ENCODE data around the gene TPRX2. TPM values are rescaled to one million over a fixed set of nuclear protein-coding genes. Genes with fewer than 3 reads are reported as not detected.
"Not testable (repeated sequence)": the region's sequence is repeated elsewhere in the genome, so short reads cannot be mapped to it uniquely, and the experiment has no call there.

Gene TPRX2
- total and polyA plus RNA-seq, 4 donors = not detected

- no peak for TF ChIP-seq CTCF (IDR thresholded peaks at IDR 0.05; ENCODE audit: control extremely low read depth, extremely low read depth)
- Histone ChIP-seq H3K9me3 (ENCODE audit: control insufficient read depth in 4 of 4, insufficient read depth in 3 of 4, low read length in 3 of 4) (no peaks in the 10 kb centered on the region), H3K27ac (ENCODE audit: low read depth in 1 of 2, low read length in 1 of 2) (no peak overlapping the region), H3K4me3 (no peak overlapping the region), H3K9ac (ENCODE audit: insufficient read depth in 1 of 2, low read length in 2 of 2) (peak overlapping the region in 1 of 2 donors; percentile 11), H3K4me1 (ENCODE audit: control insufficient read depth in 5 of 5, insufficient read depth in 5 of 5, low read length in 5 of 5) (no peaks in the 10 kb centered on the region), H3K27me3 (ENCODE audit: control insufficient read depth in 3 of 3, insufficient read depth in 3 of 3, low read length in 2 of 3) (peaks cover 3 to 28% (median 19%) of the 10 kb centered on the region in 3 donors), H3K36me3 (ENCODE audit: control insufficient read depth in 4 of 4, insufficient read depth in 4 of 4, low read length in 4 of 4) (no peaks in the 10 kb centered on the region)
- DNase-seq (no peak), ATAC-seq (ENCODE audit: insufficient read depth, low FRiP score) (no peak)
- 53 to 67% methylated on average over 10 of the region's 10 CpGs for WGBS, 2 donors
Measured at GRCh38 chr19:47848425-47848822, 10.6 kb upstream of the TPRX2 start.

GRCh38 chr19:47848823-47849473 is 10.1 kb upstream of the TPRX2 start:
- no peak overlapping the region for H3K4me3 ChIP-seq
- DNase-seq (no peak), ATAC-seq (ENCODE audit: insufficient read depth, low FRiP score) (no peak)
- H3K36me3 ChIP-seq (ENCODE audit: control insufficient read depth in 4 of 4, insufficient read depth in 4 of 4, low read length in 4 of 4) = no peaks in the 10 kb centered on the region
- no peak overlapping the region for H3K27ac ChIP-seq (ENCODE audit: low read depth in 1 of 2, low read length in 1 of 2)
- H3K4me1 ChIP-seq (ENCODE audit: control insufficient read depth in 5 of 5, insufficient read depth in 5 of 5, low read length in 5 of 5) = no peaks in the 10 kb centered on the region
- H3K9ac ChIP-seq (ENCODE audit: insufficient read depth in 1 of 2, low read length in 2 of 2) = peak overlapping the region in 1 of 2 donors; percentile 11
- H3K9me3 ChIP-seq (ENCODE audit: control insufficient read depth in 4 of 4, insufficient read depth in 3 of 4, low read length in 3 of 4) = no peaks in the 10 kb centered on the region
- peaks cover 3 to 28% (median 19%) of the 10 kb centered on the region in 3 donors for H3K27me3 ChIP-seq (ENCODE audit: control insufficient read depth in 3 of 3, insufficient read depth in 3 of 3, low read length in 2 of 3)
- no peak for TF ChIP-seq CTCF (IDR thresholded peaks at IDR 0.05; ENCODE audit: control extremely low read depth, extremely low read depth)
- 3 to 6% methylated on average over 22 of the region's 22 CpGs for WGBS, 2 donors

GRCh38 chr19:47853003-47853402 is 6.0 kb upstream of the TPRX2 start:
- no peak overlapping the region for H3K9ac ChIP-seq (ENCODE audit: insufficient read depth in 1 of 2, low read length in 2 of 2)
- ATAC-seq (ENCODE audit: insufficient read depth, low FRiP score) (no peak), DNase-seq (no peak)
- H3K27ac ChIP-seq (ENCODE audit: low read depth in 1 of 2, low read length in 1 of 2) = no peak overlapping the region
- TF ChIP-seq CTCF (IDR thresholded peaks at IDR 0.05; ENCODE audit: control extremely low read depth, extremely low read depth) = no peak
- H3K36me3 ChIP-seq (ENCODE audit: control insufficient read depth in 4 of 4, insufficient read depth in 4 of 4, low read length in 4 of 4) = no peaks in the 10 kb centered on the region
- H3K9me3 ChIP-seq (ENCODE audit: control insufficient read depth in 4 of 4, insufficient read depth in 3 of 4, low read length in 3 of 4) = no peaks in the 10 kb centered on the region
- H3K4me1 ChIP-seq (ENCODE audit: control insufficient read depth in 5 of 5, insufficient read depth in 5 of 5, low read length in 5 of 5) = no peaks in the 10 kb centered on the region
- H3K4me3 ChIP-seq = no peak overlapping the region
- WGBS, 2 donors = 69 to 71% methylated on average over 5 of the region's 5 CpGs
- peaks cover 3 to 29% (median 18%) of the 10 kb centered on the region in 3 donors for H3K27me3 ChIP-seq (ENCODE audit: control insufficient read depth in 3 of 3, insufficient read depth in 3 of 3, low read length in 2 of 3)

GRCh38 chr19:47854459-47854858 is 4.6 kb upstream of the TPRX2 start:
- no peak for DNase-seq
- no peak for ATAC-seq (ENCODE audit: insufficient read depth, low FRiP score)
- H3K4me3 ChIP-seq = no peak overlapping the region
- H3K36me3 ChIP-seq (ENCODE audit: control insufficient read depth in 4 of 4, insufficient read depth in 4 of 4, low read length in 4 of 4) = no peaks in the 10 kb centered on the region
- no peak for TF ChIP-seq CTCF (IDR thresholded peaks at IDR 0.05; ENCODE audit: control extremely low read depth, extremely low read depth)
- no peaks in the 10 kb centered on the region for H3K4me1 ChIP-seq (ENCODE audit: control insufficient read depth in 5 of 5, insufficient read depth in 5 of 5, low read length in 5 of 5)
- no peak overlapping the region for H3K9ac ChIP-seq (ENCODE audit: insufficient read depth in 1 of 2, low read length in 2 of 2)
- WGBS, 2 donors = 49 to 61% methylated on average over 4 of the region's 4 CpGs
- H3K9me3 ChIP-seq (ENCODE audit: control insufficient read depth in 4 of 4, insufficient read depth in 3 of 4, low read length in 3 of 4) = no peaks in the 10 kb centered on the region
- H3K27ac ChIP-seq (ENCODE audit: low read depth in 1 of 2, low read length in 1 of 2) = no peak overlapping the region
- H3K27me3 ChIP-seq (ENCODE audit: control insufficient read depth in 3 of 3, insufficient read depth in 3 of 3, low read length in 2 of 3) = peaks cover 3 to 16% (median 5%) of the 10 kb centered on the region in 3 donors

- ATAC-seq (ENCODE audit: insufficient read depth, low FRiP score); H3K9ac ChIP-seq (ENCODE audit: insufficient read depth in 1 of 2, low read length in 2 of 2); H3K27me3 ChIP-seq (ENCODE audit: control insufficient read depth in 3 of 3, insufficient read depth in 3 of 3, low read length in 2 of 3); H3K4me1 ChIP-seq (ENCODE audit: control insufficient read depth in 5 of 5, insufficient read depth in 5 of 5, low read length in 5 of 5); H3K36me3 ChIP-seq (ENCODE audit: control insufficient read depth in 4 of 4, insufficient read depth in 4 of 4, low read length in 4 of 4); DNase-seq; H3K9me3 ChIP-seq (ENCODE audit: control insufficient read depth in 4 of 4, insufficient read depth in 3 of 4, low read length in 3 of 4); H3K4me3 ChIP-seq; H3K27ac ChIP-seq (ENCODE audit: low read depth in 1 of 2, low read length in 1 of 2): not testable (repeated sequence)
- 90 to 97% methylated on average over 9 of the region's 9 CpGs for WGBS, 2 donors
Measured at GRCh38 chr19:47858231-47858630, 804 bp upstream of the TPRX2 start.

All from lung (tissue), 12 donors.